HG03135 (cell line): ENCODE results near the gene FAM13A.
A peak's percentile ranks its signal among the peaks of the same experiment; 100 is the strongest.

Source experiments
- ATAC-seq: cut with Tn5 transposase; IDR thresholded peaks from one replicate; pipeline ENCODE4 v1.9.1; 2021; ENCODE audit warnings: mild to moderate bottlenecking, moderate library complexity; ENCODE audit not compliant: unreplicated experiment

The FAM13A gene

DNA sequence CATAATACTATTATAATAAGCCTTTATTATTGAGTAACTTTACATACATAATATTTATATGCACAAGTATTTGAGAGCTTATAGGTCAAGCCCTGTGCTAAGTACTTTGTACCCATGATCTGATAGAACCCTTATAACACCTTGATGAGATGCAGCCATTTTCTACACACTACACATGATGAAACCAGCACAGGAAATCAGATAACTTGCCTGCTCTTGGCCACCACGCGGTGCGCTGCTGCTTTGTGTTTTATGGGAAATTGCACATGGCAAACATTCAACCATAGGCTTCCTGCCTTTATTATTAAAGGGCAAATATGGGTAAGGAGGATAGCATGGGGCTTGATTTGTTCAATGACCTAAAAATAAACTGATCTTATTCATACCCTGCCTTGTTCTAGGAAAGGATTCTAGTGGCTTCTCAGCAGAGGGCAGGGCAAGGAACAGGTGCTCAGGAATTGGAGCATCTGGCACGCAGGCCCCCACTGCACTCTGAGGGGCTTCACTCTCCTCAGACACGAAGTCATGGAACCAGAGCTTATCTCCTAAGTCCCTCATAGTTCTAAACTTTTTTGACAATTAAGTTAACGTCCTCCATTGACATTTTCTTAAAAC is 327.7 kb downstream of the FAM13A start:
- no peak for ATAC-seq

- no peak for ATAC-seq
Observed at GRCh38 chr4:88728146-88728545, 328.8 kb downstream of the FAM13A start.

DNA sequence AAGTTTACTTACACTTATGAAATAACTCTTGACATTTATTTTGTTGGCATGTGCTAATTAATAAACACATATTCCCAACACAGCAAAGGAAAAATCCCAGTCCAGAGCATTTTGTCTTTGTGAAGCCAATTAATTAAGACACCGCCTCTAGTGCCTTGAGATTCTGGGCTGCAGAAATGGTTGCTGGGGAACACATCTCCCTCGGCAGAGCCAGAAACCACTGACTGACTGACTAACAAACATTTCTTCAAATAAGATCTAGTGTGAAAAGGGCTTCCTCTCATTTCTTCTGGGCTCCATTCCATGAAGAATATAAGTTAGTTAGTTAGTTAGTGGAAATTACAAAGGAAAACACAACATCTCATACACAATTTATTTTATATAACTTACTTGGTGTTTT is 331.0 kb downstream of the FAM13A start:
- no peak for ATAC-seq

DNA sequence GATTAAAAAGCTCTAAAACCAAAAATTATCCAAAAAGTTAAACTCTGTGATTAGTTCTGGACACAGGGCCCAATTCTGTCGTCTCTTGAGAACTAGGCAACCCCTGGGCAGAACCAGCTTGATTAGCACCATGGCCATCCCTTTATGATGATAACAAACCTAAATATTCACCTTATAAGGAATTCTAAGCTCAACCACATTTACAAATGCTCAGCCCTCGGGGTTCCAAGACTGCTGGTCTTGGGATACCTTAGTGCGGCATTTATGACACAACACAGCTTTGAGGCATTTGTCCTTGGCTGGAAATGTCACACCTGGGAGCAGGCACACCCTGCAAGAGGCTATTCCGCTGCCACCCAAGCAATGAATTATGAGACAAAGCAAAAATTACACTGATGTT is 331.8 kb downstream of the FAM13A start:
- ATAC-seq: no peak

GRCh38 chr4:88724406-88724805 is 332.6 kb downstream of the FAM13A start:
- no peak for ATAC-seq

- no peak for ATAC-seq
Observed at GRCh38 chr4:88722828-88723227, 334.2 kb downstream of the FAM13A start.

DNA sequence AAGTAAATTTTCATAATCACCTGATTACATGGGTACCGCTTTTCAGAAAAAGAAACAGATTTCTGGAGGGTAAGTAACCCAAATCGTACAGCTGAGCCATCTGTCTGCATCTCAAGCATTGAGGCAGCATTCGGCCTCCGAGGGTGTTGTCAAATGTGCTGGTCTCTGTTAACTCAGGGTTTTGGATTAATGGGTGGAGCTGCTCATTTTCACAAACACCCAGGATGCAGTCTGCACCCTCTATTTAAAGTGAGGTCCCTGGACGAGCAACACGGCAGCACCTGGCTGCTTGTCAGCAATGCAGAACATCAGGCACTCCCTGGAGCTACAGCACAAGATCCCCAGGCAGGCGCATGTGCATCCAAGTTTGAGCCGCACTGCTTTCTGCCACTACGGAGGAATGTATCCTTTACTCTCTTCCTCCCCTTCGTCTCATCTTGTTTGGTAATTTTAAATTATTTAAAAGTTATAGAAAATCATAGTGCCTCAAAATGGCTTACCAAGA is 334.7 kb downstream of the FAM13A start:
- no peak for ATAC-seq

DNA sequence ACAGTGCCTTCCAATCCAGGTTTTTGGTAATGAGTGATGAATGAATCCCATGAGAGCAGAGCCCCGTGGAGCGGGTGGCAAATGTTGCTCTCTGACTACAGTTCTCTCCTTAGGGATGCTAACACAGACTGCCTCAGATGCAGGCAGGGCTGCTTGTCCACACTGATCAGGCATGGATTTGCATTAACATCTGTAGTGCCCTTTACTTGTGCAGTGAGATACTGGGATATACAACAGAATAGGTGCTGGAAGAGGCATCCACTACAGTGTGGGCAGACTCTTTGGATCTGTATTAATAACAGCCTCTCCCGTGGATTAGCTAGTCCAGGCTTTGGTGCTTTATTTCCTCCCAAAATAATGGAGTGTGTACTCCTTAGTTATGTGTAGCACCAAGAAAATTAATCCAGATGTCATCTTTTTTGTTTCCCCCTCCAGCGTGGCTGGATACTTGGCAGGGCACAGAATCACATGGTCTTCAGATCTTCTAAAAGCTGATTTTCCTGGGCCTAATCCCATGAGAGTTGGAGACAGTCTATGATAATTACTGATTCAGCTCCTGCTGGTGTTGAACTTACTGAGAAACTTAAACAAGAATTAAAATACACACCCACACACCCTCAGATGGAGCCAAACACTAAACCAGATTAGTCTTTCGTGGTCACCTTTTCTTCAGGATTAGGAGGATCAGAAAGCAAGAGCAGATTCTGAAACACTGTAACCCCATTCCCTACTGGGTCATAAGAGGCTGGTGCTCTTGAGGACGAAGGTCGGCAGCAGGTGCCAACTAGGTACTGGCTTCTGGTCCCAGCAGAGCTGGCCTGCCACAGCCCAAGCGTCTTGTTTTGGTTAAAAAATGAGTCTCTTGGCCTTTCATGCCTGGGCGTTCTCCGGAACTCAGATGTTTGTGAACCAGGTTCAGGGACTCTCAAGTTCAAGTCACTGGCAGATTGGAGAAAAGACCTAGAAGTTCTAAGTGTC is 336.2 kb downstream of the FAM13A start:
- ATAC-seq: no peak

DNA sequence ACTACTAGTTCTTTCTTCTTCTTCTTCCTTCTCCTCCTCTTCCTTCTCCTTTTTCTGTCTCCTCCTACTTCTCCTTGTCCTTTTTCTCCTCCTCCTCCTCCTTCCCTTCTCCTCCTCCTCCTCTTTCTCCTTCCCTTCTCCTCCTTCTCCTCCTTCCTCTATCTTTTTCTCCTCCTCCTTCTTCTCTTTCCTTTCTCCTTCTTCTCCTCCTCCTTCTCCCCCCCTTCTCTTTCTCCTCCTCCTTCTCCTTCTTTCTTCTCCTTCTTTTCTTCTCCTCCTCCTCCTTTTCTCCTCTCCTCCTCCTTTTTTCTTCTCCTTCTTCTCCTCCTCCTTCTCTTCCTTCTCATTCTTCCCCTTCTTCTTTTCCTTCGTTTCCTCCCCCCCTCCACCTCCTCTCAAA is 337.6 kb downstream of the FAM13A start:
- ATAC-seq: no peak

DNA sequence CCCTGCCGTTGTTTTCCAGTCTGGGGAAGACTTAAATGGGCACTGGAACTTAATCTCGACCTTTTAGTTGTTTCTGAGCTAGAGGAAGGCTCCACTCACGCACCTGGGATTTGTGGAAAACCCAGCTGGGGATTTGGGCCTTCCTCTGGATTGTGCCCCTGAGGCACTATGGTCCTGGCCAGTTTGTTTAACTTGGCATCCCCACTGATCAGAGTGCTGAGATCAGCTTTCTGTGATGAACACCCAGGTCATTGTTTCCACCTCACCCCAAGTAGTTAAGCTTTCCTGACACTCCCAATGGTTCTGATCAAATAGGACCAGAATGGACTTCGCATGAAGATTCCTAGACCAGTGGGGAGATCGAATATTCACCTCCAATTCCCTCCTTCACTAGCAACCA is 338.9 kb downstream of the FAM13A start:
- no peak for ATAC-seq

- no peak for ATAC-seq
Observed at GRCh38 chr4:88713782-88714181, 343.2 kb downstream of the FAM13A start.

DNA sequence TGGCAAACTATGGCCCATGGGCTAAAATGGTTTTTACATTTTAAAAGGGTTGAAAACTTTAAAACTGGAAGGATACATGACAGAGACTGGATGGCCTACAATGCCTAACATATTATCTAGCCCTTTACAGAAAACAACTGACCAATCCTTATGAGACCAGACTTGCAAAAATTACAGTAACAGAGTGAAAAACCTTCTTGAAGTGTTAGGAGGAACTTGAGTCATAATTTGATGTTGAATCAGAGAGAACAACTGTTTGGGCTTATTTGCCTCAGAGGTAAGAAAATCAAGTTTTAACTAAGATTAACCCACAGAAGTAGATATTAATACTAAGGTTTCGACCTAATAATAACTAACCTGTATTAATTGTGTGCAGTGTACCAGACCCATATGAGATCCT is 347.0 kb downstream of the FAM13A start:
- no peak for ATAC-seq

GRCh38 chr4:88706574-88706973 is 350.4 kb downstream of the FAM13A start:
- no peak for ATAC-seq

DNA sequence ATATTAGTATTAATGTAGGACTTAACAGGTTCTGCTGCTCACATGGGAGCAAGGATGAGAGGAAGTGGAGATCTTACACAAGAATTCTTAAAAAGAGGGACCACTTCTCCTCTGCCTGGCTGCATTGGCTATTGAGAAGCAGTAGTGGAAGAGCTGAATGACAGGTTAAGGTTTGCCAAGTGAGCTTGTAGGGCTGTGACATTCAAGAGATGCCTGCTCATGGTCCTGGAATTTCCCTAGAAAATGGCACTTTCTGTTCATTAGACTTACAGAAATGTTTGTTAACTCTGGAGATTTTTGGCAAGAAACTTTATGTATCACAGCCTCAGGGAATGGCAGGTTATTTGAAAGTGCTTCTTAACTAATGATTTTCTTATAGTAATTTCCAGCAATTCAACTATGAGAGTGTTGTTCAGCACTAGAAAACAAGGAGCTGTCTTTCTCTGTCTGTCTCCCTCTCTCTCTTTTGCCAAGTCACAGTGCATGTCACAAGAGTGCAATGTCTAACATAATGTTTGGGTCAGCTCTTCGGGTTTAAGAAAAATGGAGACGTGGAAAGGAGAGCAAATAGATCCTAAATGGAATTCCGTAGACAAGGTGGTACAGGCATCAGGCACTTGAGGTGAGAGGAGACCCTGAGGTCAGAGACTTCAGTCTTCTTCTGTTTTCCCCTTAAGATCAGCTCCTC is 351.0 kb downstream of the FAM13A start:
- ATAC-seq: no peak

DNA sequence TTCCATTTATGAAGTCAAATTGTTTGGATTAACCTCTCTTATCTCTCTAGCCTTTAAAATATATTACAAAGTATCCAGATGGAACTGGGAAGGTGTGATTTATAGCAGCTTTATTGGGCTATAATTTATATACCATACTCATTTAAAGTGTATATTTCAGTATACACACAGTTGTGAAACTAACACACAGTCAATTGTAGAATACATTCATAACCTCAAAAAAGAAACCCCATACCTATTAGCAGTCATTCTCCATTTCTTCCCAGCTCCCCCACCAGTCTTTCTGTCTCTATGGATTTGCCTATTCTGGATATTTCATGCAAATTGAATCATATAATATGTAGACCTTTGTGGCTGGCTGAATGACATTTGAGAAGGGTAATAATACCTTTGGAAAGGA is 351.8 kb downstream of the FAM13A start:
- no peak for ATAC-seq

DNA sequence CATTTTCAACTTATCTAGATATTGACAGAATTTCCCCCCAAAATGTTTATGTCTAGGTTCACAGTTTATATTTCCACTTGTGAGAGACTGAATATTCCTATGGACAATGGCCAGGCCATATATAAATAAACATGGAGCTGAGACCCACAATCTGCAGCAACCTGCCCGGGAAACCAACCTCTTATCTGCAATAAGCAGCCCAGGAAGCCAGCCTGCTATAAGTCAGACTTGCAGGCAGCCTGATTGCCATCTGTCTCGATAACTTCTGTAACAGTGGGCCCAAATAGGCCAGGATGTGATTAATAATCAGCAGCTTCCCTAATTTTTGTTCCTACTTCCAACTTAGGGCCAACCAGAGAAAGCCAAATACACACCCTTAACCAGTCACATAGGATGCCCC is 354.2 kb downstream of the FAM13A start:
- no peak for ATAC-seq

GRCh38 chr4:88698519-88698918 is 358.5 kb downstream of the FAM13A start:
- ATAC-seq: no peak

DNA sequence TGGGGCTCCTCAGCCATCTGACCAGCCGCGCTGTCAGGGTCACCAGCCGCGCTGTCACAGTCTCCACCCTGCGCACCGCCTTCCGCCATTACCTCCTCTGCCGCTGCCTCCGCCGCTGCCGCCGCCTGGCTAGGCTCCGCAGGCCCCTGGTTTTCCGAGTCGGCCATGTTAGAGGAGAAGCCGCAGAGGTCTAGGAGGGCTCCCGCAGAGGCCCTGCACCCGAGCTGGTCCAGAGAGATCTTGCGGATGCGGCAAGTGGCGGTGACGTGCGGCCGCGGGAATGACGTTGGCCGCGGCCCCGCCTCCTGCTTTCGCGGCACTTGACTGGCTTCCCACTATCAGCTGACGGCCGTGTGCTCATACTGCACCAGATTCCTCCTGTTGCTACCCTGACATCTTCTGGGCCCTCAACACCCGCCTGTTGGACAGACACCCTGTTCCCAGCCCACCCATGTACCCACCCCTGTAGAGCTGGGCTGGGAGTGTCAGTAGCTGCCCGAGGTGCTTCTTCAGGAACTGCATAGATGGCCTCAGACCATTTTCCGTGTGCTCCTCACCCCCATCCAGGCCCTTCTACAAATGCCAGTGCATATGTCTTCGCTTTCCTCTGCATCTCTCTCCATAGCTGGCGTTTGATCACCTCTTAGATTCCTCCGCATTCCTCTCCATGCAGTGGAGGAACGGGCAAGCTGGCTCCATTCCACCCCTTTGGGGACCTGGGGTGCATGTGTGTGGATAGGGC is 359.2 kb downstream of the FAM13A start, which contains the start of gene NAP1L5:
Gene NAP1L5, minus strand, starts transcription at position 242 of the 742 bp plus-strand sequence. Its CDS starts 75 bp downstream, at position 167.
- ATAC-seq: peak; percentile 87

DNA sequence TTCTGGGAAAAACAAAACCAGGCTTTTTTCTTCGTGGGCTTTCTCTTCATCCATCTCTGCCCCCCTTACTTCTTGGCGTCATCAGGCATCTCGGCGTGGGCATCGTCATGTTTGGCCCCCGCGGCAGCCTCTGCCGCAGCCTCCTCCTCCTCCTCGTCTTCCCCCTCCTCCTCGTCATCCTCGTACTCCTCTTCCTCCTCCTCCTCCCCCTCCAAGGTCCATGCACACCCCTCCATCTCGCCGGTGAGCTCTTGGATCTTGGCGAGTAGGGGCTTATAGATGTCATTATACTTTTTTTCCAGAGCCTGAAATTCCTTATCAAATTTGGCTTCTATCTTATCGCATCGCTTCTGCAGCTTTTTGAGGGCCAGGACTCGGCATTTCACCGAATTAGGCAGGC is 359.8 kb downstream of the FAM13A start:
- ATAC-seq: no peak

DNA sequence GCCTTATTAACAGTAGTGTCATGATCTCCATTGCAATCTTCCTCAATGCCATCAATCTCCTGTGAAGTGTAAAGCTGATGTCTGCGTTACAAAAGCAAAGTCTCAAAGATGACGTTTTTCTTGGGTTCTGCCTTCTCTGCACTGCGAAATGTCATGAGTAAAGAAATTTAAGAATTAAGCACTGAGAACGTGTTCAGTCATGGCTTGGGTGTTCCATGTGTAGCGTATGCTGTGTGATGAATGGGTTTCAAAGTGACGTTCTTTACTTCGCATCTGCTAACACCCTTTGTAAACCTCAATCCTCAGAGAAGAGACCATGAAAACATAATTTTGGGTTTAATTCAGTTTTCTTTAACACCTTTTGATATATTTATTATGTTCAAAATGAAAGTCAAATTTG is 360.4 kb downstream of the FAM13A start:
- no peak for ATAC-seq

DNA sequence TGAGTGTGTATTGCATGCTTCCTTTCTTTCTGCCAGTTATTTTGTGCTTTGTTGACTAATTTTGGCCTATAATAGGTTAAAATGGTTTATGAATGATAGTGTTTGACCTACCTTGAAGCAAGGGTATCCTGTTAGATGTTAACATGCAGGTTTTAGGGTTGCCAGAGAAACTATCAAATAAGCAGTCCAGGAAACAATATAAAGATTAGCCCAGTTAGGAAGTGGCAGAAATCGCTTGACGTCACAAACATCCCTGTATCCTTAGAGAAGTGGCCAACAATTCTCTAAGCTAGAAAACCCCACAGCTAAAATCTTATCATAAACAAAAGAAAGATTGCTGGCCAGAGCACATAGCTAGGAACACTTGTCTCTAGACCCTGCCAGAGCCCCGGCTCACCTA is 363.2 kb downstream of the FAM13A start:
- ATAC-seq: no peak
